HG02981 (cell line): ENCODE data around the gene HDAC10.

Experiments
- ATAC-seq: cut with Tn5 transposase; IDR thresholded peaks from one replicate; pipeline ENCODE4 v1.9.1; 2021; ENCODE audit warnings: mild to moderate bottlenecking, moderate library complexity; ENCODE audit not compliant: unreplicated experiment

Gene HDAC10

DNA sequence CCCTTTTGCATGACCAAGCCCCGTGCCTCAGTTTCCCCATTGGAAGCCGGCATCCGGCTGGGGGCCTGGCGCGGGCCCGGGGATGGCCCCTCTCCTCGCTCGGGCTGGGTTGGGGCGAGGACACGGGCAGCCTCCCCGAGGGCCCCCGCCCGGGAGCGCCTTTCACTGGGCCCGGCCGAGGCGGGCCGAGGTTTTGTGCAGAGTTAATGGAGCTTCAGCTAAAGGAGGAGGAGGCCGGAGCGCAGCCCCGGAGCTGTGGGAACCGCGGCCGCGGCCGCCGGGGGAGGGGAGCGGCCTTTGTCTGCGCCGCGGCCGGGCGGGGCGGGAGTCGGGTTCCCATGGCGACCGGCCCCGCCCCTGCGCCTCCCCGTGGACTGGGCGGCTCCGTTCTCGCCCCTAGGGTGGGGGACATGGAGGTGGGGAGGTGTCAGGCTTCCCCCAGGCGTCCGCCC, 20.5 kb upstream of the HDAC10 start:
- ATAC-seq = no peak

DNA sequence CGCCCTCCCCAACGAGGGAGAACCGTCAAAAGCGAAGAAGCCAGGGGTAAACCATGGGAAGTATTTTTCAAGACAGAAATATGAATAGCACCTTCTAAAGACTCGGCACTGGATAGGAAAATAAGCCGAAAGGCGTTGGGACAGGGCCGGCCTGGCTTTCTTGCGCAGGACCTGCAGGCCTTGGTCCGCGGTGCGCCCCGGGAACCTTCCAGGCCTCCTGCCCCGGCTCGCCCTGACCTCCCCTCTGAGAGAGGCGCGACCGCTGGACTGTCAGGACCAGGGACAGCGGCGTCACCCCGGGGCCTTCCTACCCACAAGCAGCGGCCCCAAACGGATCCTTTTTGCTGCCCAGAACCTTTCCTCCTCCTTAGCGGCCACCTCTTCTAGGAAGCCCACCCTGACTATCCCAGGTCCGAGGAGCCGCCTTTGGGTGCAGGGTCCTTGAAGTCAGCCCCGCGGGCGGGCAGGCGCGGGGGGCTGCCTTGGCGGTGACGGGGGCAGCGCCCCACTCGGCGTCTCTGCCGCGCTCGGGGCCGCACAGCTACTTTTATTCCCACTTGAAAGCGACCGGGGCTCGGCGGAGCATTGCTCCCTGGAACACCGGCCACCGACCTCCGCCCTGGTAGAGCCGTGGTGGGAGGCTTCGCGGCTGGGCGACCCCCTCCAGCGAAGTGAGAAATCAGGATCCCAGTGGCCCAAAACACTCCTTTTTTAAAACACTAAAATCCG, 19.8 kb upstream of the HDAC10 start:
- no peak for ATAC-seq

DNA sequence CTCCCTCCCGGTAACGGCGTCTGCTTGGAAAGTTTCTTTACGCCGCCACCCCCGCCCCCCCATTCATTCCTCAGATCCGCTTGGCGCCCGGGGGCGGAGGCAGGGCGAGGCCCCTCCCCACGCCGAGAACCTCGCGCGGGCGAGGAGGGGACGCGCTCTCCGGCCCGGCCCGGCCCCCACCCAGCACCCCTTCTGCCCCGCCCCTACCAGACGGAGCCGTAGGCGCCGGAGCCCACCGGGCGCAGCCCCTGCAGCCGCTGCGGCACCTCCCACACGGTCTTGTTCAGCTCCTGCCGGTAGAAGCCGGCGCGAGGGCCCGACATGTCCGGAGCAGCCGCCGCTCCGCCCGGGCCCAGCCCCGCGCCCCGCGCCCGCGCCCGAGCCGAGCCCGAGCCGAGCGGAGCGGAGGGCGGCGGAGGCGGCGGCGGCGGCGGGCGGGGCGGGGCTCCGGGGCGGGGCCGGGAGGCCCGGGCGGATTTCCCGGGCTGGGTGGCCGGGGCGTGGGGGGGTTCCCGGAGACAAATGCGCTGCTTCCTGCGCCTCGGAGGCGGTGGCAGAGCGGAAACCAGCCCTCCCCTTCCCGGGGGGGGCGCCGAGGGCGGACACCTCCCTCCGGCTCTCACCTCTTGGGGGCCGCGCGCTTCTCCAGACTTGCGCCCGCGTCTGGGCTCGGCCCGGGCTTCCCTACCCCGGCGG, 19.1 kb upstream of the HDAC10 start, which contains the start of gene MAPK11:
MAPK11 (minus strand) TSS at position 411 of the 696 bp plus-strand sequence; CDS start at position 323, 88 bp downstream.
- no peak for ATAC-seq

DNA sequence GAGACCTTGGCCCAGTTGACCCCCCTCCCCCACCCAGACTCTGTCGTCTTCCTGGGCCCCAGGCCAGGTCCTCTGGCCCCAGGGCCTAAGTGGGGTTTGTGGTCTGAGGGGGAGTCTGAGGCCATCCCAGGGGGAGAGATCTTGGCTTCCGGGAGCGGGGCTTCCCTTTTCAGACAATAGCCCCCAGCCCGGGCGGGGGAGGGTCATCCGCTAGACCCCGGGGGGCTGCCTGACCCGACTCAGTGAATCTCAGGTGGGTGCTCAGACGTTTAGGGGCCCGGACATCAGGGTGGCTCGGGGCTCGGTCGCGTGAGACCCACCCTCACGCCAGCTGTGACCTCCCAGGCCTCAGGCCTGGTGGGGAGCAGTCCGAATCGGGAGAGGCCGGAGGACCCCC, 18.5 kb upstream of the HDAC10 start:
- no peak for ATAC-seq

DNA sequence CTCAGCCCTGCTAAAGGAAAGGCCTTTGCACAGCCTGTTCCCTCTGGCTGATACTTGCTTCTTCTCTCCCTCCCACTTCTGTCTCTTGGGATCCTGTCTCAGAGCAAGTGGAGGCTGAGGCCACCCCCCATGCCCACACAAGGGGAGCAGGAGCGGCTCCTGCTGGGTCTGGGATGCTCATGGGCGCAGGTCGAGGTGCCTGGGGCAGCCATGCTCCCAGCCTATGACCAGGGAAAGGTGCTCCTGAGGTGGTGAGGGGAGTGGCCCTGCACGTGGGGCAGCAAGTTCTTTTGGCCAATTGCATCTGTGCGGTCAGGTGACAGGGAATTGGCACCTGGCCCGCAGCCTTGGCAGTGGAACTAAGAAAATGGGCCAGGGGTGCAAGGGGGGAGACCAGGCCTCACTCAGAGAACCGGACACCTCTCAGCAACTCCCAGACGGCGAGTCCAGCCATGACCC, 17.6 kb upstream of the HDAC10 start:
- ATAC-seq = no peak

DNA sequence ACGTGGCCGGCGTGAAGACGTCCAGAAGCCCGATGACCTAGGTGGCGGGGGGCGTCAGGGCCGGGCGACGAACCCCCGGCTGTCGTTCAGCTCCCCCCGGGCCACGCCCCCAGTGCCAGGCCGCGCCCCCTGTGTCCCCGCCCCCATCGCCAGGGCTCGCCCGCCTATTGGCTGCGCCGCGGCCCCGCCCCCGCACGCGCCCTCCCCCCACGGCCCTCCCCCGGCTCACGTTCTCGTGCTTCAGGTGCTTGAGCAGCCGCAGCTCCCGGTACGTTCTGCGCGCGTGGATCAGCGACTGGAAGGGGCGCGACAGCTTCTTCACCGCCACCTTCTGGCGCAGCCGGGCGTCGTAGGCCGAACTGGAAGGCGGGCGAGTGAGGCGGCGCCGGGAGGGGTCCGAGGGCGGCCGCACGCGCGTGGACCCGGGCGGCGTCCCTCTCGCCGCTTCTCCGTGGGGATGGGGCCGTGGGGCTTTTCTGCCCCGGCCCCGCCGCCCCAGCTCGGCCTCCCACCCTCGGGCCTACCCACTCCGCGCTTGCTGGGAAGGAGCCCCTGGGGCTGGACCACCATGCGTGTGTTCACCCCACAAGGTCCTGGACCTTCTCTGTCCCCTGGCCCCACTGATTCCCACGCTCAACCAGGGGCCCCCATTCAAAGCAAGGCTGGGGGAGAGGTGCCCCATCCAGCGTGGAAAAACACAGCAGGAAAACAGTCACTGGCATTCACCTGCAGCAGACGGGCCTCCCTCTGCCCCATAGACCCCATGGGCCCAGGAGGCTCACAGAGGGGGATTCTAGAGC, 16.7 kb upstream of the HDAC10 start:
- ATAC-seq = no peak

DNA sequence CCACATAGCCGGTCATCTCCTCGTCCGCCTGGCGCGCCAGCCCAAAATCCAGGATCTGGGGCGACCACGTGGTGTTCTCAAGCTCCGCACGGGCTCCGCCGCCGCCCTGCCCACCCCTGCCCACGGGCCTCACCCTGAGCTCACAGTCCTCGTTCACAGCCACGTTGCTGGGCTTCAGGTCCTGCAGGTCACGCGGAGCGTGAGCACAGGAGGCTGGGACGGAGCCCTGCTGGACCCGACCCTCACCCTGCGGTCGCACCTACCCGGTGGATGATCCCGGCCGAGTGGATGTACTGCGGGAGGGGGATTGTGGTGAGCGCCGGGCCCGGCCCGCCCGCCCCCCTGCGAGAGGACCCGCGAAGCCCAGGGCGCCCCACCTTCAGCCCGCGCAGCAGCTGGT, 15.9 kb upstream of the HDAC10 start:
- ATAC-seq = no peak

DNA sequence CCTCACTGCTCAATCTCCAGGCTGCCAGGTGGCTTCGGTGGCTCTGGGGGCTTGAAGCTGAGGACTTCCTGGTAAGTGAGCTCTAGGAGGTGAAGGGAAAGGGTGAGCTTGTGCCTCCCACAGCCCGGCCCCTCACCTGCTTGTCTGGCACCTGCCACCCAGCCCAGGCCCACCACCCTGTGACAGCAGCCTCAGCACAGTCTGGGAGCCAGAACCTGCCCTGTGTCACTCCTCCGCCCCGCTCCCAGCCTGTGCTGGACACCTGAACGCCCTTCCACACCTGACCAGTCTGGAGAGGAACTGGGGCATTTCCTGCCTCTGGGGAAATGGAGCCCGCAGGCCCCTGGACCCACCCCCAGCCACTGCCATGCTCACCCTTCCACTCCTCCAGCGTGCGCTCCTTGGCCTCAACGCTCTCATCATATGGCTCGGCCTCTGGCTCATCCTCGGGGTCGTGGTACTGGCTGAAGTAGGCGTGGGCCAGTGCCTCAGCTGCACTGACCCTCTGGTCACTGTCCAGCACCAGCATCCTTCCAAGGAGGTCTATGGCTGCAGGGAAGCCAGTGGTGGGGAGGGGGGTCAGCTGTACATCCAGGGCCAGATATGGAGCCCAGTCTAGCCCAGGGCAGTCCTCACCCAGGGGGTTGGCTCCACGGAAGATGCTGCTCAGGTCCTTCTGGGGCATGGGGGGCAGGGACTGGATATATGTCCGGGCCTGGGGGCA, 14.0 kb upstream of the HDAC10 start:
- no peak for ATAC-seq

DNA sequence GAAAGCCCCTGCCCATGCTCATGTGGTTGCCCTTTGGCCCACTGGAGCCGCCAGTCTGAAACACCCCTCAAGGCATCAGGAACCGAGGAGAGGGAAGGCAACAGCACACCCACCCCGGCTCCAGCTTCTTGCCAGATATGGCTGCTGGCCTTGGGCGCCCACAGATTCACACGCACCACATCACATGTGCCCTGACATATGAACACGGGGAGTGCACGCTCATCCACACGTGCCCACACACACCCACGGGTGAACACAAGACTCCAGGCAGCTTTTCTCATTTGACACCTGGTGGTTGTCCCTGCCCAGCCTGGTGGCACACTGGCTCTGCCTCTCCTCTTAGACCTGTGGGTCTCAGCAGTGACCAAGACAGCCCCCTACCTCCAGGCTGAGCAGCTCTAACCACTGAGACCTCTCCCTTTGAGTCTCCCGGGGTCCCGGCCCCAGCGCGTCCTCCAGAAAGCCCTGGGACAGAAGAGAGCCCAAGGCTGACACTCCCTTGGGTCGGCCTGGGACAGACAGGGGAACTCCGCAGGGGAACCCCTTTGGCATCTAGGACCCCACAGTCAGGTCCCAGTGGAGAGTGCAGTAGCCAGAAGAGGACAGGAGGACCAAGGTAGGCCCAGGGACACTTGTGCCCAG, 13.2 kb upstream of the HDAC10 start:
- no peak for ATAC-seq

DNA sequence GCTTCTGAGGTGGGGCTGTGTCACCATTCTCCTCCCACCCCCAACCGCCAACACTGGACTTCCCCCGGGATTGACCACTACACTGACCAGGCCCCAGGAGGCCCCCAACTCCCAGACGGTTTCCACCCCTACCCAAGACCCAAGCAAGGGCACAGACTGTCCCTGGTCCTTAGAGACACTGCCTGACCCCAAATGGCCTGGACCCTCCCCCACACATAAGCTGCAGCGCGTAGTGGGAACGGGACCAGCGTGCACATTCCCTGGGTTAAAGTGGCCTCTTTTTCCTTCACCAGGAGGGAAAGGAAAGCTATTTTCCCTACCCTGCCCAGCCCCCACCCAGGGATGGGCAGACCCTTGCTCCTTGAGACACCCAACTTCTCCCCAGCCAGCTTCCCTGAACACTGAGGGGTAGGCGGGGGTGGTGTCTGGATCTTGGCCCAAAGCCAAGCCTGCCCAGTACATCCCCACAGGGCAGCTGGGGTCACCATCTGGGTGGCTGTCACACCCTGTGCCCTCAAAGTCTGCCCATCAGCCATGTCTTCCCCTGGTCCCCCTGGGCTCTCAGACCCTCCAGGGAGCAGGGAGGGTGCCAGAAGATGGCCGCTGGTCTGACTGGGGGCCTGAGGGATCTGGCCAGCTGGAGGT, 12.0 kb upstream of the HDAC10 start:
- no peak for ATAC-seq

DNA sequence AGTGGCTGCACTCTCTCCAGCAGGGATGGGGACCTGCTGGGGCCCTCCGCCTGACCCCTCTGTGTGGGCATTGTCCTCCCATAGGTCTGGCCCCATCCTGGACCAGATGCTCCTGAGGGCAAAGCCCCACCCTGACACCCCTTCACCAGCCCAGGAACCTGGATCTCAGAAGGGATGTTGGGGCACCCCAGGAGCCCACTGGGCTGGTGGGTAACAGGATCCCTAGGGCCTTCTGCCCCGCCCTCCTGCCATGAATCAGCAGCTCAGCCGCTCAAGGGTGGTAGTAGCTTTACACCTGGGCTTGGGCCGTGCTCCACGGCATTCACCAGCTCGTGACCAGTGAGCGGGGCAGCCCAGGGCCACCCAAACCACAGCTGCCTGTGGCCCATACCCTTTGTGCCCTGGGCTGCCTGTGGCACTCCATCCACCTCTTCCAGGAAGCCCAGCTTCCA, 11.4 kb upstream of the HDAC10 start:
- no peak for ATAC-seq

DNA sequence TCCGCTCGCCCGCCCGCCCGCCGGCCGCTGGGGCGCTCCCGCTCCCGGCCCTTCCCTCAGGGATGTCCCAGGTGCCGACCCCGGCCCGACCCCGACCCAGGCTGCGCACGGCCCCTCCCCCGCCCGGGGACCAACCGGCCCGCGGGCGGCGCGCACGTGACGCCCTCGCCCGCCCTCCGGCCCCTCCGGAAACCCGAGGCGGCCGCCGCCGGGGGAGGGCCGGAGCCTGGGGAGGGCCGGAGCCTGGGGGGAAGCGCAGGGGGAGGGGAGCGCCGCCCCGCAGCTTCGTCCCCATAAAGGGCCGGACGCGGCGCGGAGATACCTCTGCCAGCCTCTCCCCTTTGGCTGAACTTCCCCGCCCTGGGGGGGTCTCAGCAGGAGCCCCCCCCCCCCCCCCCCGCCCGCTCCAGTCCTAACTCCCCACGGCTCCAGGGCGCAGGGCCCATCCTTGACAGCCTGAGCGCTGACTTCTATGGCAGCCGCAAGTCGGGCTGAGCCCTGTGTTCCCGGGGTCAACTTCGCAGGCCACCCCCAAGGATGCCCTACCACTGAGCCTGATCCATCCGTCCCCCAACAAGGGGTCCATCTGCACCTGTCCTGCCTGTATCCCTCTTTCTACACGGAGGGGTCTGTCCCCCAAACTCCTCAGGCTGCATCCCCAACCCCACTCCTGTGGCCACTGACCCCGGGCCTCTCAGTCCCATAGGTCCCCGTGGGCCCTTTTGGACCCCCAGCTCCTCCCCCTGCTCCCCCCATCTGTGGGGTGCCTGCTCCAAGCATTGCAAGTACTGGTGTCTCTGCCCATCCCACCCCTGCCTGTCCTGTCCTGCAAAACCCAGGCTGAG, 10.8 kb upstream of the HDAC10 start, which contains the start of gene MAPK12:
MAPK12 (minus strand) TSS at position 69 of the 845 bp plus-strand sequence. CDS start 174 bp downstream, outside the sequence.
- no peak for ATAC-seq

DNA sequence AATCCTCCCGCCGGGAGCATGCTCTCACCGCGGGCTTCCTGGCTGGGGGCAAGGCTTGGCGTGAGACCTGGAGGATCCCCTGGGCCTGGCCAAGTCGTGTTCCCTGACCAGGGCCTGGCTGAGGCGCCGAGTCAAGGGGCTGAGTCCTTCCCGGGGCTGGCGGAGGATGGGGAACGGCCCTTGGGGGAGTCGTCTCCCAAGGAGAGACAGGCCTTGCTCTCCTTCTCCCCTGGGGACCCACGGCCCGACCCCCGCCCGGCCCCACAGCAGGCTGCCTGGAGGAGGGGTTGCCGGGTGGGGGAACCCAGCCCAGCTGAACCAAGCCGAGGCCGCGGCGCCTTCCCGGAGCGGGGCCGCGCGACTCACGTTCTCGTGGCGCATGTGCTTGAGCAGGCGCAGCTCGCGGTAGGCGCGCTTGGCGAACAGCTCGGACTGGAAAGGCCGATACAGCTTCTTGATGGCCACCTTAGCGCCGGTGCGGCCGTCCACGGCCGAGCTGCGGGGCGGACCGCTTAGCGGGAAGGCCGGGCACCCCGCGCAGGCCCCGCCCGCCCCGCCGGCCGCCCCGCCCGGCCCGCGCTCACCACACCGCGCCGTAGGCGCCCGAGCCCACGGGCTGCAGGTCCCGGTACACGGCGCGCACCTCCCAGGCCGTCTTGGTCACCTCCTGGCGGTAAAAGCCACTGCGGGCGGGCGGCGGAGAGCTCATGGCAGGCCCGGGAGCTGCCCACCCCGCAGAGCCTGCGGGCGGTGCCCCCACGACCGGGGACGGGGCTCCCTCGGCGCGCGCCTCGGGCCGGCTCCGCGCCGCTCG, 9.9 kb upstream of the HDAC10 start:
- ATAC-seq = no peak

DNA sequence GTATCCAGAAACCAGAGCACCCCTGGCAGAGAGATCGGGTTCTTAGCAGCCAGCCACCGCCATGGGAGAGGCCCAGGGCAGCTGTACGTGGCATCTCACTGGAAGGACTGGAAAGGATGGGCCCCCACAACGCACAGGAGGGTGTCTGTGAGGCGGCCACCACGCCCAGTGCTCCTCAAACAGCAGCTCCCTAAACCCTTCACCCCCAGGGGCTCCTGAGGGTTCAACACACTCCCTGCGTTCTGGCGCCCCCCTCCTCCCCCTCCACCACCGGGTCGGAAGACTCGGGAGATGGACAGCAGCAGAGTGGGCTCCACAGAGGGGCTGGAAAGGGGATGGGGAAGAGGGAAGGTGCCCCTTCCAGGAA, 9.4 kb upstream of the HDAC10 start:
- ATAC-seq = no peak

DNA sequence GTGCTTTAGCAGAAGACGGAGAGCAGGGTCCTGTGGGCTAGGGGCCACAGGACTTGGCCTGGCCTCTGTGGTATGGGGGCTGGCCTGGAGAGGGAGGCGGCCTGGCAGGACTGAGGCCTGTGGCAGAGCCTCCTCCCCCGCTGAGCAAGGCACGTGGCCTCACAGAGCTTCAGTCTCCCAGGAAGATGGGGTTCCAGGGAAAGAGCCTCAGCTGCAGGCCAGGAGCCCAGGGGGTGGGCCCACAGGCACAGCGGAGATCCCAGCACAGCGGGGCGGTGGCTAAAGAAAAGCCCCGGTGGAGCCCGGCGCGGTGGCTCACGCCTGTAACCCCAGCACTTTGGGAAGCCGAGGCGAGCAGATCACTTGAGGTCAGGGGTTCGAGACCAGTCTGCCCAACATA, 8.2 kb upstream of the HDAC10 start:
- no peak for ATAC-seq

DNA sequence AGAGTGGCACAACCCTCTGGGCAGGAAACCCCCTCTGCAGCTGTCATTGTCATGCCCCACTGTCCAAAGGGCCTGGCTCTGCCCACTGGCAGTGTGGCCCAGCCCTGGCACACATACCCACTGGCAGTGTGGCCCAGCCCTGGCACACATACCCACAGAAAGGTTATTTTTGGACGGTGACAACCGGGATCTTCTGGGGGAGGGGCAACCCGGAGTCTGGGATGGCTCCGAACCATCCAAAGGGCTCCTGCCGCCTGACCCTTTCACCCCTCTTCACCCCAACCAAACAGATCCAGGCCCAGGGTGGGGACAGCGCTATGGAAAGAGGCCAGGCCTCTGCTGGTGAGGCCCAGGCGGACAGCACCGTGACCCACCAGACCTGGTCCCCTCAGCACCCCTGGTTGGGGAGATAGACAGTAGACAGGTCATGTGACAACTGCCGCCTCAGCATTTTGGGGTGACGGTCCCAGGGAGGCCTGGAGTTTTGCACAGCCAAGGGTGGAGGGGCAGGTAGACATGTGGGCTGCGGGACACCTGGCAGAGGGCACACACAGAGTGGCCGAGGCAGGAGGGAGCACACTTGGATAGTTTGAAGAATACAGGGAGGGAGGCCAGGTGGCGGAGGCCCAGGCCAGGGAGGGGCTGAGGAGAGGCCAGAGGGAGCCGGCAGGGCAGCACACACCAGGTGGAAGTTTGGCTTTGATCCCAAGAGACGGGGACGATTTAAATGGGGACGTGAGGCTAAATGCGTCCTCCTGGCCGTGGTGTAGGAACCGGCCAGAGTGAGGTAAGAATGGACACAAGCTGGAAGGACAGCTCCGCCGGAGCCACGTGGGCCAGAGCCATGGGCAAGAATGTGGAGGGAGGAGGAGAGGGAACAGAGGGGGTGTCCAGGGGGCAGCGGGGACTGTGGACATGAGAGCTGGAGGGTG, 7.6 kb upstream of the HDAC10 start:
- no peak for ATAC-seq
